ENCODE results near the gene RNF223. TPM values are rescaled to one million over a fixed set of nuclear protein-coding genes. Genes with fewer than 3 reads are reported as not detected.

The RNF223 gene
- total RNA-seq, 1 donor from 2014 or later, result not detected

- intact Hi-C loops (cut with DNase I), result no loop called here
- H3K36me3 ChIP-seq, result no peaks in the 10 kb centered on the region
- no peaks in the 10 kb centered on the region for H3K27me3 ChIP-seq
- H3K27ac ChIP-seq, result no peak overlapping the region
- H3K9me3 ChIP-seq, result no peaks in the 10 kb centered on the region
- no peak for TF ChIP-seq CTCF (IDR thresholded peaks at IDR 0.05)
- no peak overlapping the region for H3K4me3 ChIP-seq
- no peaks in the 10 kb centered on the region for H3K4me1 ChIP-seq
- DNase-seq (ENCODE audit: low spot score in 2 of 2), result no peak
These were observed 15.8 kb upstream of the RNF223 start for GRCh38 chr1:1089731-1090423.

GRCh38 chr1:1088801-1089680 lies 14.9 kb upstream of the RNF223 start:
- no peaks in the 10 kb centered on the region for H3K36me3 ChIP-seq
- no peak overlapping the region for H3K27ac ChIP-seq
- no peaks in the 10 kb centered on the region for H3K27me3 ChIP-seq
- DNase-seq (ENCODE audit: low spot score in 2 of 2), result no peak
- no peak overlapping the region for H3K4me3 ChIP-seq
- no peak for TF ChIP-seq CTCF (IDR thresholded peaks at IDR 0.05)
- intact Hi-C loops (cut with DNase I), result no loop called here
- no peaks in the 10 kb centered on the region for H3K9me3 ChIP-seq
- no peaks in the 10 kb centered on the region for H3K4me1 ChIP-seq

GRCh38 chr1:1088029-1088800 lies 14.1 kb upstream of the RNF223 start:
- no peak for DNase-seq (ENCODE audit: low spot score in 2 of 2)
- Histone ChIP-seq H3K4me3 (no peak overlapping the region), H3K27ac (no peak overlapping the region), H3K9me3 (no peaks in the 10 kb centered on the region), H3K36me3 (no peaks in the 10 kb centered on the region), H3K4me1 (no peaks in the 10 kb centered on the region), H3K27me3 (no peaks in the 10 kb centered on the region)
- intact Hi-C loops (cut with DNase I), result no loop called here
- TF ChIP-seq CTCF (IDR thresholded peaks at IDR 0.05), result no peak

GRCh38 chr1:1087351-1088028 lies 13.4 kb upstream of the RNF223 start:
- H3K4me1 ChIP-seq, result no peaks in the 10 kb centered on the region
- intact Hi-C loops (cut with DNase I), result no loop called here
- TF ChIP-seq CTCF (IDR thresholded peaks at IDR 0.05), result no peak
- no peak overlapping the region for H3K27ac ChIP-seq
- no peak for DNase-seq (ENCODE audit: low spot score in 2 of 2)
- no peak overlapping the region for H3K4me3 ChIP-seq
- no peaks in the 10 kb centered on the region for H3K27me3 ChIP-seq
- no peaks in the 10 kb centered on the region for H3K36me3 ChIP-seq
- H3K9me3 ChIP-seq, result no peaks in the 10 kb centered on the region

GRCh38 chr1:1086911-1087341 lies 12.8 kb upstream of the RNF223 start:
- no peak for TF ChIP-seq CTCF (IDR thresholded peaks at IDR 0.05)
- intact Hi-C loops (cut with DNase I), result no loop called here
- no peak for DNase-seq (ENCODE audit: low spot score in 2 of 2)
- Histone ChIP-seq H3K4me3 (no peak overlapping the region), H3K9me3 (no peaks in the 10 kb centered on the region), H3K36me3 (no peaks in the 10 kb centered on the region), H3K27me3 (no peaks in the 10 kb centered on the region), H3K4me1 (no peaks in the 10 kb centered on the region), H3K27ac (no peak overlapping the region)
